Loucy (cell line): ENCODE results near the gene GDNF.

Experiments
- H2AFZ ChIP-seq: fragments of 200-600 bp; sonication (generic); 2 replicates; pipeline ENCODE4 v1.6.0; 2016; ENCODE audit warnings: antibody characterized with exemption, mild to moderate bottlenecking, low read length, moderate library complexity
- H3F3A ChIP-seq: fragments of 200-600 bp; 2 replicates; pipeline ENCODE4 v1.6.0; 2016; ENCODE audit warnings: antibody characterized with exemption, low read depth, mild to moderate bottlenecking
- H3K27me3 ChIP-seq: fragments of 200-600 bp; sonication (generic); 2 replicates; pipeline ENCODE4 v1.6.1; 2014; ENCODE audit warnings: low read length, mild to moderate bottlenecking; ENCODE audit not compliant: insufficient read depth, poor library complexity, severe bottlenecking
- H3K36me3 ChIP-seq: fragments of 200-600 bp; sonication (generic); 2 replicates; pipeline ENCODE4 v1.6.1; 2016; ENCODE audit warnings: low read length; ENCODE audit not compliant: insufficient read depth
- H3K4me1 ChIP-seq: fragments of 200-600 bp; sonication (generic); 2 replicates; pipeline ENCODE4 v1.5.1; 2014; ENCODE audit warnings: low read length, mild to moderate bottlenecking; ENCODE audit not compliant: insufficient read depth, poor library complexity, severe bottlenecking
- H3K4me2 ChIP-seq: fragments of 200-600 bp; sonication (generic); 2 replicates; pipeline ENCODE4 v1.6.0; 2014; ENCODE audit warnings: antibody characterized with exemption, low read length, low read depth, mild to moderate bottlenecking; ENCODE audit not compliant: poor library complexity, severe bottlenecking
- H3K4me3 ChIP-seq: fragments of 200-600 bp; sonication (generic); 2 replicates; pipeline ENCODE4 v1.5.1; 2014; ENCODE audit warnings: low read length, mild to moderate bottlenecking, mixed read lengths; ENCODE audit not compliant: poor library complexity, severe bottlenecking
- H3K79me2 ChIP-seq: fragments of 200-600 bp; sonication (generic); 2 replicates; pipeline ENCODE4 v1.6.1; 2014; ENCODE audit warnings: low read length; ENCODE audit not compliant: insufficient read depth
- H3K9ac ChIP-seq: fragments of 200-600 bp; sonication (generic); 2 replicates; pipeline ENCODE4 v1.6.0; 2014; ENCODE audit warnings: mild to moderate bottlenecking, low read depth, low read length, moderate library complexity; ENCODE audit not compliant: poor library complexity, severe bottlenecking
- H3K9me2 ChIP-seq: fragments of 200-600 bp; sonication (generic); replicated peaks from 2 replicates; pipeline ENCODE4 v1.6.1; 2016; ENCODE audit warnings: low read depth, low read length, mixed read lengths
- H3K9me3 ChIP-seq: fragments of 200-600 bp; sonication (generic); 2 replicates; pipeline ENCODE4 v1.6.1; 2014; ENCODE audit warnings: mild to moderate bottlenecking, antibody characterized with exemption, low read length, low read depth; ENCODE audit not compliant: insufficient read depth
- H4K20me1 ChIP-seq: fragments of 200-600 bp; sonication (generic); 2 replicates; pipeline ENCODE4 v1.6.0; 2014; ENCODE audit warnings: antibody characterized with exemption, low read length, mild to moderate bottlenecking; ENCODE audit not compliant: insufficient read depth, poor library complexity, severe bottlenecking
- EZH2phosphoT487 ChIP-seq: fragments of 200-600 bp; IDR thresholded peaks from 2 replicates; pipeline ENCODE4 v1.6.1; 2018; ENCODE audit warnings: antibody characterized with exemption, mild to moderate bottlenecking, moderate library complexity, borderline replicate concordance
- TF ChIP-seq, protein P1 (sequence below): fragments of 200-600 bp; sonication (generic); conservative IDR thresholded peaks from 2 replicates; pipeline ENCODE4 v1.5.1; 2014; ENCODE audit warnings: mild to moderate bottlenecking, antibody characterized with exemption, low read length

The GDNF gene

DNA sequence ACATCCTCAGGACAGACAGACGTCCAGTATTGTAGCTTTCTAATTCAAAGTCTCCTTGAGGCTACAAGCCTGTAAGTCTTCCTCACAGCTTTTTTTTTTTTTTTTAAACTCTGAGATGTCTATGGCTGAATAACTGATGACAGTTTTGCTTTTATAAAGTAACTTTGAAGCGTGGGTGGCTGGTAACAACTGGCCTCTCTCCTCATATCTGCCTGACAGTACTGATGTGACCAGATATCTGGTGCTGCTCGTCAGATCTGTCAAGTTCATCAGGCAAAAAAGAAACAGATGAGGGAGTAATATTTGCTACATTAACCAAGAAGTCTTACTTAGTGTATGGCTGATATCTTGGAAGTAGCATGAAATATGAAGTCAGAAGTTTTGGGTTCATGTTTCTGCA, 72.6 kb downstream of the GDNF start:
- H3K9ac ChIP-seq, result no peak overlapping the region
- no peak overlapping the region for H3K4me3 ChIP-seq
- H3F3A ChIP-seq, result no peaks in the 10 kb centered on the region
- H3K79me2 ChIP-seq, result no peaks in the 10 kb centered on the region
- no peaks in the 10 kb centered on the region for H3K27me3 ChIP-seq
- H4K20me1 ChIP-seq, result no peaks in the 10 kb centered on the region
- H3K9me3 ChIP-seq, result no peaks in the 10 kb centered on the region
- no peak overlapping the region for H3K4me2 ChIP-seq
- H3K36me3 ChIP-seq, result no peaks in the 10 kb centered on the region
- no peak overlapping the region for H2AFZ ChIP-seq
- H3K9me2 ChIP-seq, result no peaks in the 10 kb centered on the region
- no peaks in the 10 kb centered on the region for H3K4me1 ChIP-seq
- no peak for TF ChIP-seq EZH2phosphoT487
- TF ChIP-seq, protein P1, sequence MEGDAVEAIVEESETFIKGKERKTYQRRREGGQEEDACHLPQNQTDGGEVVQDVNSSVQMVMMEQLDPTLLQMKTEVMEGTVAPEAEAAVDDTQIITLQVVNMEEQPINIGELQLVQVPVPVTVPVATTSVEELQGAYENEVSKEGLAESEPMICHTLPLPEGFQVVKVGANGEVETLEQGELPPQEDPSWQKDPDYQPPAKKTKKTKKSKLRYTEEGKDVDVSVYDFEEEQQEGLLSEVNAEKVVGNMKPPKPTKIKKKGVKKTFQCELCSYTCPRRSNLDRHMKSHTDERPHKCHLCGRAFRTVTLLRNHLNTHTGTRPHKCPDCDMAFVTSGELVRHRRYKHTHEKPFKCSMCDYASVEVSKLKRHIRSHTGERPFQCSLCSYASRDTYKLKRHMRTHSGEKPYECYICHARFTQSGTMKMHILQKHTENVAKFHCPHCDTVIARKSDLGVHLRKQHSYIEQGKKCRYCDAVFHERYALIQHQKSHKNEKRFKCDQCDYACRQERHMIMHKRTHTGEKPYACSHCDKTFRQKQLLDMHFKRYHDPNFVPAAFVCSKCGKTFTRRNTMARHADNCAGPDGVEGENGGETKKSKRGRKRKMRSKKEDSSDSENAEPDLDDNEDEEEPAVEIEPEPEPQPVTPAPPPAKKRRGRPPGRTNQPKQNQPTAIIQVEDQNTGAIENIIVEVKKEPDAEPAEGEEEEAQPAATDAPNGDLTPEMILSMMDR, result no peak
